Tibial nerve (tissue), 4 donors: ENCODE results near the gene RHOBTB1. TPM values are rescaled to one million over a fixed set of nuclear protein-coding genes. Genes with fewer than 3 reads are reported as not detected.

Source experiments
- DNase-seq, 2 donors: peaks; one replicate each; pipeline ENCODE4 v3.0.0-alpha.2; 2019; ENCODE audit warnings: low spot score in 2 of 2
- H3K27ac ChIP-seq, 4 donors: fragments of 200-600 bp; sonication (generic) in 3 of 4; one replicate each; pipeline ENCODE4 v1.5.1; 2017 to 2019; ENCODE audit warnings: mild to moderate bottlenecking in 1 of 4
- H3K27me3 ChIP-seq, 2 donors: fragments of 200-600 bp; sonication (generic) in 1 of 2; one replicate each; pipeline versions ENCODE4 v1.5.1 to v1.6.0; 2017 to 2019
- H3K36me3 ChIP-seq, 3 donors: fragments of 200-600 bp; sonication (generic); one replicate each; pipeline ENCODE4 v1.5.1; 2018 to 2019
- H3K4me1 ChIP-seq, 4 donors: fragments of 200-600 bp; sonication (generic) in 3 of 4; one replicate each; pipeline ENCODE4 v1.5.1; 2017 to 2019
- H3K4me3 ChIP-seq, 4 donors: fragments of 200-600 bp; sonication (generic) in 3 of 4; one replicate each; pipeline ENCODE4 v1.5.1; 2017 to 2019; ENCODE audit warnings: mild to moderate bottlenecking in 1 of 4, moderate library complexity in 1 of 4
- H3K9me3 ChIP-seq, 4 donors: fragments of 200-600 bp; sonication (generic) in 3 of 4; one replicate each; pipeline ENCODE4 v1.5.1; 2017 to 2019
- CTCF ChIP-seq, 5 experiments: fragments of 200-600 bp in 3 of 5; fragments of 450-650 bp in 2 of 5; sonication (generic) in 3 of 5; IDR thresholded peaks; one replicate each; pipeline ENCODE4 v1.5.1; 2016 to 2019; ENCODE audit warnings: antibody characterized with exemption in 5 of 5, mild to moderate bottlenecking in 3 of 5, moderate library complexity in 2 of 5
- EP300 ChIP-seq, 2 donors: sonication (generic); formaldehyde crosslinking; IDR thresholded peaks; one replicate each; pipeline ENCODE4 v1.6.1; 2017; ENCODE audit warnings: antibody characterized with exemption in 2 of 2, mild to moderate bottlenecking in 1 of 2
- POLR2A ChIP-seq, 2 donors: fragments of 450-650 bp; IDR thresholded peaks; one replicate each; pipeline ENCODE4 v1.6.1; 2017; ENCODE audit warnings: antibody characterized with exemption in 2 of 2, mild to moderate bottlenecking in 2 of 2, moderate library complexity in 2 of 2
- WGBS, 2 donors: methylation state at CpG; one replicate each; pipeline ENCODE4 v1.1.5; 2018; 5-methylcytosine and 5-hydroxymethylcytosine counted together
- total RNA-seq, 4 donors: library from RNA; depleted of rRNA; stranded (reverse); fragments of >200 nt; gene quantifications; one replicate each; pipeline ENCODE4 v1.1.0, GENCODE V29; 2016

RHOBTB1 gene
- total RNA-seq, 4 donors from 2014 or later = 5.7 to 28.2 (median 5.9) TPM

GRCh38 chr10:60916025-60916424 lies 28.0 kb downstream of the RHOBTB1 start:
- Histone ChIP-seq H3K4me3 (no peak overlapping the region), H3K9me3 (peaks cover 0 to 6% (median 0%) of the 10 kb centered on the region in 4 donors), H3K27me3 (no peaks in the 10 kb centered on the region), H3K36me3 (peaks cover 0 to 5% (median 0%) of the 10 kb centered on the region in 3 donors), H3K27ac (no peak overlapping the region), H3K4me1 (peaks cover 0 to 25% (median 2%) of the 10 kb centered on the region in 4 donors)
- WGBS, 2 donors = 81 to 89% methylated on average over 4 of the region's 4 CpGs
- TF ChIP-seq POLR2A (IDR thresholded peaks at IDR 0.05) (no peak), EP300 (IDR thresholded peaks at IDR 0.05) (no peak), CTCF (IDR thresholded peaks at IDR 0.05) (no peak)
- DNase-seq = no peak

- TF ChIP-seq POLR2A (IDR thresholded peaks at IDR 0.05) = no peak
- TF ChIP-seq EP300 (IDR thresholded peaks at IDR 0.05) = peak; percentile 38 to 88
- peak; percentile 62 to 84 for DNase-seq
- Histone ChIP-seq H3K9me3 (peaks cover 0 to 6% (median 0%) of the 10 kb centered on the region in 4 donors), H3K36me3 (peaks cover 0 to 5% (median 0%) of the 10 kb centered on the region in 3 donors), H3K27me3 (no peaks in the 10 kb centered on the region), H3K27ac (peak overlapping the region in 2 of 4 donors; percentile 50 to 67), H3K4me1 (peaks cover 0 to 33% (median 4%) of the 10 kb centered on the region in 4 donors), H3K4me3 (no peak overlapping the region)
- 21 to 26% methylated on average over 1 of the region's 1 CpG for WGBS, 2 donors
Measured at GRCh38 chr10:60914690-60915141, 29.3 kb downstream of the RHOBTB1 start.

GRCh38 chr10:60913657-60914056 lies 30.3 kb downstream of the RHOBTB1 start:
- no peak for TF ChIP-seq CTCF (IDR thresholded peaks at IDR 0.05)
- no peak for TF ChIP-seq POLR2A (IDR thresholded peaks at IDR 0.05)
- no peak for TF ChIP-seq EP300 (IDR thresholded peaks at IDR 0.05)
- no peak for DNase-seq
- Histone ChIP-seq H3K27me3 (no peaks in the 10 kb centered on the region), H3K36me3 (peaks cover 0 to 5% (median 0%) of the 10 kb centered on the region in 3 donors), H3K4me1 (peaks cover 0 to 33% (median 4%) of the 10 kb centered on the region in 4 donors), H3K27ac (peak overlapping the region in 2 of 4 donors; percentile 50 to 62), H3K4me3 (no peak overlapping the region), H3K9me3 (peaks cover 0 to 6% (median 0%) of the 10 kb centered on the region in 4 donors)
- 88 to 93% methylated on average over 3 of the region's 3 CpGs for WGBS, 2 donors

GRCh38 chr10:60913071-60913470 lies 30.9 kb downstream of the RHOBTB1 start:
- DNase-seq = no peak

GRCh38 chr10:60911715-60912114 lies 32.3 kb downstream of the RHOBTB1 start:
- peak overlapping the region in 1 of 4 donors; percentile 67 for H3K27ac ChIP-seq
- TF ChIP-seq CTCF (IDR thresholded peaks at IDR 0.05) = no peak
- TF ChIP-seq EP300 (IDR thresholded peaks at IDR 0.05) = no peak
- TF ChIP-seq POLR2A (IDR thresholded peaks at IDR 0.05) = no peak
- H3K4me3 ChIP-seq = no peak overlapping the region
- DNase-seq = no peak
- 84 to 88% methylated on average over 5 of the region's 5 CpGs for WGBS, 2 donors
- H3K4me1 ChIP-seq = peaks cover 0 to 33% (median 4%) of the 10 kb centered on the region in 4 donors
- H3K9me3 ChIP-seq = peaks cover 0 to 2% (median 0%) of the 10 kb centered on the region in 4 donors
- H3K36me3 ChIP-seq = no peaks in the 10 kb centered on the region
- no peaks in the 10 kb centered on the region for H3K27me3 ChIP-seq

More at GRCh38 chr10:60913071-60913470, 30.9 kb downstream of the RHOBTB1 start:
- 89 to 92% methylated on average over 4 of the region's 4 CpGs for WGBS, 2 donors
- no peaks in the 10 kb centered on the region for H3K27me3 ChIP-seq
- H3K4me3 ChIP-seq = no peak overlapping the region
- peaks cover 0 to 5% (median 0%) of the 10 kb centered on the region in 3 donors for H3K36me3 ChIP-seq
- TF ChIP-seq EP300 (IDR thresholded peaks at IDR 0.05) (no peak), POLR2A (IDR thresholded peaks at IDR 0.05) (no peak), CTCF (IDR thresholded peaks at IDR 0.05) (no peak)
- no peak overlapping the region for H3K27ac ChIP-seq
- H3K4me1 ChIP-seq = peaks cover 0 to 33% (median 4%) of the 10 kb centered on the region in 4 donors
- peaks cover 0 to 6% (median 0%) of the 10 kb centered on the region in 4 donors for H3K9me3 ChIP-seq
